CD14-positive monocyte (primary cell): Measurements from ENCODE around the gene CELF4. TPM values are rescaled to one million over a fixed set of nuclear protein-coding genes. Genes with fewer than 3 reads are reported as not detected.

ENCODE experiments used
- DNase-seq, 3 donors: peaks; one replicate each; pipeline ENCODE4 v3.0.0-alpha.2; 2011 to 2022
- H2AFZ ChIP-seq: 2 replicates; pipeline ENCODE4 v1.6.0; 2012; ENCODE audit warnings: mild to moderate bottlenecking, low read depth, low read length, inconsistent platforms; ENCODE audit not compliant: insufficient read depth, poor library complexity, severe bottlenecking
- H3K27ac ChIP-seq, 2 donors: 1 replicate in 1 of 2; 2 replicates in 1 of 2; pipeline ENCODE4 v1.5.1; 2012 to 2013; ENCODE audit warnings: low read length in 2 of 2, control low read depth in 1 of 2, inconsistent platforms in 1 of 2, low read depth in 1 of 2, mild to moderate bottlenecking in 1 of 2
- H3K27me3 ChIP-seq, 2 donors: one replicate each; pipeline versions ENCODE4 v1.6.0 to v1.6.1; 2011 to 2013; ENCODE audit warnings: low read length in 2 of 2; ENCODE audit not compliant: control insufficient read depth in 2 of 2, insufficient read depth in 2 of 2
- H3K36me3 ChIP-seq, 2 donors: replicated peaks in 1 of 2; 1 replicate in 1 of 2; 2 replicates in 1 of 2; pipeline versions ENCODE4 v1.5.1 to v1.6.1; 2012 to 2013; ENCODE audit warnings: low read length in 2 of 2, control low read depth in 1 of 2, inconsistent platforms in 1 of 2, mild to moderate bottlenecking in 1 of 2; ENCODE audit not compliant: insufficient read depth in 2 of 2, control insufficient read depth in 1 of 2
- H3K4me1 ChIP-seq, 2 donors: 1 replicate in 1 of 2; 2 replicates in 1 of 2; pipeline versions ENCODE4 v1.5.1 to v1.6.1; 2012 to 2013; ENCODE audit warnings: low read length in 2 of 2, control low read depth in 1 of 2, inconsistent platforms in 1 of 2, mild to moderate bottlenecking in 1 of 2, moderate library complexity in 1 of 2; ENCODE audit not compliant: insufficient read depth in 2 of 2, control insufficient read depth in 1 of 2
- H3K4me2 ChIP-seq: replicated peaks from 2 replicates; pipeline ENCODE3; 2012; ENCODE audit warnings: low read length, moderate library complexity, mild to moderate bottlenecking; ENCODE audit not compliant: poor library complexity, severe bottlenecking; ENCODE audit errors: extremely low read depth
- H3K4me3 ChIP-seq, 3 experiments: fragments of 200-600 bp in 1 of 3; sonication (generic) in 1 of 3; replicated peaks in 1 of 3; 1 replicate in 2 of 3; 2 replicates in 1 of 3; pipeline ENCODE4 v1.5.1; 2011 to 2013; ENCODE audit warnings: low read length in 3 of 3, mild to moderate bottlenecking in 3 of 3, control low read depth in 2 of 3, low read depth in 2 of 3, inconsistent platforms in 1 of 3, moderate library complexity in 1 of 3
- H3K79me2 ChIP-seq: 2 replicates; pipeline ENCODE4 v1.6.0; 2012; ENCODE audit warnings: mild to moderate bottlenecking, control low read depth, inconsistent platforms, low read length, moderate library complexity; ENCODE audit not compliant: insufficient read depth
- H3K9ac ChIP-seq: 2 replicates; pipeline ENCODE4 v1.6.0; 2017; ENCODE audit warnings: low read length, mild to moderate bottlenecking; ENCODE audit not compliant: insufficient read depth, poor library complexity, severe bottlenecking
- H3K9me3 ChIP-seq, 2 donors: replicated peaks in 1 of 2; 1 replicate in 1 of 2; 2 replicates in 1 of 2; pipeline versions ENCODE4 v1.5.1 to v1.6.1; 2012 to 2013; ENCODE audit warnings: low read length in 2 of 2, control low read depth in 1 of 2; ENCODE audit not compliant: control insufficient read depth in 1 of 2, insufficient read depth in 1 of 2
- H4K20me1 ChIP-seq: 2 replicates; pipeline ENCODE4 v1.6.0; 2012; ENCODE audit warnings: mild to moderate bottlenecking, low read length, control low read depth, moderate library complexity; ENCODE audit not compliant: insufficient read depth
- H3K27ac Mint-ChIP-seq, 7 donors: one replicate each; pipeline ENCODE4 v1.8.0; 2020; ENCODE audit warnings: mild to moderate bottlenecking in 7 of 7, mixed read lengths in 7 of 7, moderate library complexity in 6 of 7, inconsistent platforms in 2 of 7
- H3K27me3 Mint-ChIP-seq, 3 donors: one replicate each; pipeline ENCODE4 v1.8.0; 2021 to 2022; ENCODE audit warnings: low read depth in 3 of 3, mild to moderate bottlenecking in 3 of 3, mixed read lengths in 3 of 3, moderate library complexity in 3 of 3, inconsistent platforms in 1 of 3
- H3K36me3 Mint-ChIP-seq, 2 donors: one replicate each; pipeline ENCODE4 v1.8.0; 2020; ENCODE audit warnings: mixed read lengths in 2 of 2, inconsistent platforms in 1 of 2, mild to moderate bottlenecking in 1 of 2
- H3K4me1 Mint-ChIP-seq: one replicate; pipeline ENCODE4 v1.8.0; 2020; ENCODE audit warnings: mild to moderate bottlenecking, mixed read lengths
- H3K4me3 Mint-ChIP-seq, 2 donors: one replicate each; pipeline ENCODE4 v1.8.0; 2020; ENCODE audit warnings: mild to moderate bottlenecking in 2 of 2, mixed read lengths in 2 of 2, moderate library complexity in 1 of 2
- H3K9me3 Mint-ChIP-seq, 7 donors: one replicate each; pipeline ENCODE4 v1.8.0; 2020 to 2022; ENCODE audit warnings: mixed read lengths in 7 of 7, mild to moderate bottlenecking in 6 of 7, moderate library complexity in 6 of 7, inconsistent platforms in 2 of 7
- CTCF ChIP-seq: fragments of 200-600 bp; IDR thresholded peaks from one replicate; pipeline ENCODE4 v1.8.0; 2022; ENCODE audit warnings: antibody characterized with exemption, mild to moderate bottlenecking
- WGBS: methylation state at CpG from one replicate; pipeline ENCODE4 v1.1.5; 2013; ENCODE audit warnings: missing lambda C conversion rate; ENCODE audit not compliant: insufficient coverage; 5-methylcytosine and 5-hydroxymethylcytosine counted together
- intact Hi-C, 2 donors: fragments of 100-400 bp; cut with micrococcal nuclease; formaldehyde crosslinking; loops; one replicate each; pipeline versions ENCODE4 v1.15.0 to v1.15.1; 2023
- polyA plus RNA-seq, 3 donors: library from polyadenylated mRNA; depleted of rRNA in 1 of 3; unstranded in 2 of 3; stranded (reverse) in 1 of 3; fragments of 300-500 nt in 2 of 3; fragments of >200 nt in 1 of 3; fragmentation: Illumina TruSeq in 2 of 3; gene quantifications; 1 replicate in 2 of 3; 2 replicates in 1 of 3; pipeline ENCODE4 v1.2.3, GENCODE V29; 2012 to 2021

Gene CELF4
- polyA plus RNA-seq, 3 donors, result not detected

GRCh38 chr18:37445836-37446235 lies 119.8 kb downstream of the CELF4 start:
- no peaks in the 10 kb centered on the region for H3K27me3 ChIP-seq
- H2AFZ ChIP-seq, result no peak overlapping the region
- H4K20me1 ChIP-seq, result no peaks in the 10 kb centered on the region
- 90% methylated on average over 6 of the region's 10 CpGs for WGBS
- no peak for DNase-seq
- H3K9me3 Mint-ChIP-seq, result peaks cover 0 to 2% (median 0%) of the 10 kb centered on the region in 7 donors
- H3K4me1 ChIP-seq, result no peaks in the 10 kb centered on the region
- H3K27me3 Mint-ChIP-seq, result peaks cover 0 to 11% (median 5%) of the 10 kb centered on the region in 3 donors
- intact Hi-C loops, result no loop called here
- no peak overlapping the region for H3K4me3 Mint-ChIP-seq
- no peak overlapping the region for H3K4me3 ChIP-seq
- no peak overlapping the region for H3K4me2 ChIP-seq
- no peak overlapping the region for H3K9ac ChIP-seq
- H3K9me3 ChIP-seq, result no peaks in the 10 kb centered on the region
- H3K36me3 Mint-ChIP-seq, result no peaks in the 10 kb centered on the region
- H3K79me2 ChIP-seq, result no peaks in the 10 kb centered on the region
- no peaks in the 10 kb centered on the region for H3K4me1 Mint-ChIP-seq
- no peak overlapping the region for H3K27ac ChIP-seq
- no peaks in the 10 kb centered on the region for H3K36me3 ChIP-seq
- no peak for TF ChIP-seq CTCF
- peak overlapping the region in 1 of 7 donors; percentile 55 for H3K27ac Mint-ChIP-seq

- no peak for DNase-seq
- Histone ChIP-seq H3K4me3 (no peak overlapping the region), H3K4me1 (no peaks in the 10 kb centered on the region), H3K27me3 (no peaks in the 10 kb centered on the region), H3K9ac (no peak overlapping the region), H3K4me2 (no peak overlapping the region), H3K79me2 (no peaks in the 10 kb centered on the region), H2AFZ (no peak overlapping the region), H4K20me1 (no peaks in the 10 kb centered on the region), H3K9me3 (no peaks in the 10 kb centered on the region), H3K27ac (no peak overlapping the region), H3K36me3 (no peaks in the 10 kb centered on the region)
- 85% methylated on average over 5 of the region's 7 CpGs for WGBS
- intact Hi-C loops, result no loop called here
- H3K27me3 Mint-ChIP-seq, result peaks cover 0 to 11% (median 8%) of the 10 kb centered on the region in 3 donors
- H3K4me3 Mint-ChIP-seq, result no peak overlapping the region
- no peak overlapping the region for H3K27ac Mint-ChIP-seq
- no peak for TF ChIP-seq CTCF
- no peaks in the 10 kb centered on the region for H3K36me3 Mint-ChIP-seq
- peaks cover 0 to 2% (median 0%) of the 10 kb centered on the region in 7 donors for H3K9me3 Mint-ChIP-seq
- H3K4me1 Mint-ChIP-seq, result no peaks in the 10 kb centered on the region
Measured at GRCh38 chr18:37445368-37445767, 120.2 kb downstream of the CELF4 start.
